DMS153 treated with DMSO at 0.1 percent for 48 hours (cell line): ENCODE measurements around the gene OR5H14.
"Not testable (repeated sequence)": the region's sequence is repeated elsewhere in the genome, so short reads cannot be mapped to it uniquely, and the experiment has no call there.

Experiments
- DNase-seq: peaks from one replicate; lab custom pipeline; 2025; ENCODE audit not compliant: unreplicated experiment; lab: John Stamatoyannopoulos, UW

Gene OR5H14

DNA sequence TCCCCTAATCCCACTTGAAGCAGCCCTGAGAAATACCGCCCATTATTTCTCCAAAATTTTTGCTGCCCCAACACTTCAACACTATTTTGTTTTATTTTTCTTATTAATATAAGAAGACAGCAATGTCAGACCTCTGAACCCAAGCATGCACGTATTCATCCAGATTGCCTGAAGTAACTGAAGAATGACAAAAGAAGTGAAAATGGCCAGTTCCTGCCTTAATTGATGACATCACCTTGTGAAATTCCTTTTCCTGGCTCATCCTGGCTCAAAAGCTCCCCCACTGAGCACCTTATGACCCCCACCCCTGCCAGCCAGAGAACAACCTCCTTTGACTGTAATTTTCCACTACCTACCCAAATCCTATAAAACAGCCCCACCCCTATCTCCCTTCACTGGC, 49.0 kb downstream of the OR5H14 start:
- DNase-seq = not testable (repeated sequence)

DNA sequence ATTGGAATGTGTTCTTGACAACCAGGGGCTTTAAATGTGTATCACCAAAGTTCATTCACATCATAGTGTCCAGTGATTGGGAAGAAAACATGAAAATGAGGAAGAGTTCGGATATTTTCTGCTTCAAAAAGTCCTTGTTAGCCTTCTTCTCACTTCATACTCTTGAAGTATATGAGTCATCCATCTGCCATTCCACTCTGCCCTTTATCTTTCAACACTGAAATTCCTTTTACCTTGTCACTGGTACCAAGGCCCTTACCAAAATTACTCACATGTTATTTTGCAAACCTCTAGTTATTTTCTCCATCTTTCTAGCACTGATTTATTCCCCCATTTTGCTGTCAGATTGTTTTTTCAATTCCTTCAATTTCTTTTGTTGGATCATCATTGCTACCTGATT, 51.7 kb downstream of the OR5H14 start:
- no peak for DNase-seq
